Sciatic nerve (tissue), 2 donors: ENCODE measurements around the gene RNF5. TPM values are rescaled to one million over a fixed set of nuclear protein-coding genes. Genes with fewer than 3 reads are reported as not detected.

Experiments used
- ATAC-seq: fragments of 200-7000 bp; cut with Tn5 transposase; one replicate; pipeline ENCODE4 v1.9.1; 2020; ENCODE audit warnings: mild to moderate bottlenecking, moderate library complexity
- DNase-seq: peaks from one replicate; pipeline ENCODE4 v3.0.0-alpha.2; 2020; ENCODE audit warnings: low spot score
- intact Hi-C: fragments of 100-400 bp; cut with DNase I; formaldehyde crosslinking; loops from one replicate; pipeline ENCODE4 v1.14.2; 2022
- microRNA-seq: library from miRNA; unstranded; fragments of <30 nt; microRNA quantifications from one replicate; pipeline ENCODE4 v1.2.0, GENCODE V29; 2020
- total RNA-seq: library from RNA; stranded (reverse); fragmentation: NEBNext Ultra II Directional; extraction: Animal tissue kit (Norgen Biotek cat#: 25700); gene quantifications from one replicate; pipeline ENCODE4 v1.2.1, GENCODE V29; 2021
- donor health status: DM: no; HTN: no; CAD: no.
- donor health status: DM: no; HTN: no; CAD: no.

RNF5 gene
- total RNA-seq, 1 donor from 2014 or later, result 63.8 TPM

DNA sequence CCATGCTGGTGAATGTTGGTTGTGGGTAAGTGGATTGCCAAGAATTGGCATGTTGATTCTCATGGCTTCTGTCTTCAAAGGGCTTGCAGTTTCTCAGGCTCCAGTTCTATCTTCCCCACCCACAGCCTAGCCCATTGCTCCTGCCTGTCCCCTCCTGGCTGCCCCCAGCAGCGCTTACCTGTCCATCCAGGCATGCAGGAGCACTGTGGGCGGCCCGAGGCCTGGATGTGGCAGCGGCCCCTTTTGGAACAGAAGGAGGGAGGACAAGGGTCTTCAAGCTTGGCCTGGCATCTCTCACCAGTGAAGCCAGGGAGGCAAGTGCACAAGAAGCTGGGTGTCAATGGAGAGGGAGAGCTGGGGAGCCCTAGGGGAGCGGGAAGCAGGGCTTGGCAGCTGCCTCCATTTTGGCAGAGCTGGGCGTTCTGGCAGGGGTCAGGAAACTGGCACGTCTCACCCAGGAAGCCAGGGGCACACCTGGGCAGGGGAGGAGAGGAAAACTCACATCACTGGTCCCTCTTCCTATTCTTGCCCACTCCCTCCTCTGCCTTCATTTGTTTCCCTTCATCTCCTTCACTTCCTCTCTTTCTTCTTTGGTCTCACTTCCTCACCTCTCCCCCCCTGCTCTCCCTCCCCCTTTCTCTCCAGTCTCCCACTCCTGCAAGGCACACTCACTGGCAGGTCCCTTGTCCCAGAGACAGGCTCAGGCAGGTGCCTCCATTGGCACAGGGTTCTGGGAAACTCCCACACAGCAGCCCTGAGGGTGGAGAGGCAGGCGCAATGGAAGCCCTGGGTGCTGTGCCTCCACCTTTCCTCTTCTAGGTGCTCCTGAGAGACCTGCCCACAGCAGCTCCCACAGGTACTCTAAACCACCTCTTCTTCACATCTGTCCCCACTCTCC lies 44.4 kb downstream of the RNF5 start:
- intact Hi-C loops, result no loop called here
- DNase-seq (no peak), ATAC-seq (no peak)

DNA sequence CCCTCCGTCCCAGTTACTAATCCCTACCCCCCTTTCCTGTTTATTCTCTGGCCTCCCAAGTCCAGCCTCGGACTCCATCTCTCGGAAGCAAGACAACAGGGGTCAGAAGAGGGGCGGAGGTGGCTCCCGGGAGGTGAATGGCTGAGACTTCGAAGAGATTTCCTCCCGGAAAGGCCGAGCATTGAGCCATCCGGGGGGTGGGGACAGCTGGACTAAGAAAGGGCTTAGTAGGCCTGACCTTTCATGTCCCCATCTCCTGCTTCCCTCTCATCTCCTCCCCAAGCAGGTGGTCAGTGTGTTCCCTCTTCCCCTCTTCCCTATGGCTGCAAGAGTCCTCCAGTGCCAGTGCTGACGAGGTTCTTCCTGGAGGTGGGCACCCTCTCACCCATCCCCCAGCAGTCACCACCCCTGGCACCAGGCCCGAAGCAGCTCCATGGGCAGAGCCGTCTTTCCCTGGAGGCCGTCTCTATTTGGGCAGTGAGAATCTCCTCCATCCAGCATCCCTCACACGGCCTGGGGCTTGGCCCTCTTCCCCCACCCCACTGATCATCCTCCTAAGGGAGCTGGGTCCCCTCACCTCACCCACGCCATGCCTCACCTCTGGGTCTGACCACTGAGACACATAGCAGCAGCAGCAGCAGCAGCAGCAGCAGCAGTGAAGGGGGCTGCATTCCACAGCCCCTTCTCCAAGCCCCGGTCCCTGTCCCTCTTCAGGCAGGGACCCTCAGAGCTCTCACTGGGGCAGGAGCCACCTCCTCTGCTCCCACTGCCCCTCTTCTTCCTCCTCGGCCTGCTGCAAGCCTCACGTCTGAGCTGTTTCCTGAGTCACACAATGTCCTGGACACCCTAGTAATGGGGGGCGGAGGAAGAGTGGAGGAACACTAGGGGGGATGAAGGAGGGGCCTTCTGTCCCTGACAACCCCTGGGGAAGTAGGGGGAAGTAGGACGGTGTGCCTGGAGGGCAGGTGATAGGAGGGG lies 45.3 kb downstream of the RNF5 start, which contains the start of gene NOTCH4:
NOTCH4 (minus strand) TSS at position 810 of the 978 bp plus-strand sequence; CDS start at position 671, 139 bp downstream.
- DNase-seq, result no peak
- intact Hi-C loops, result no loop called here
- ATAC-seq, result peak; percentile 27

DNA sequence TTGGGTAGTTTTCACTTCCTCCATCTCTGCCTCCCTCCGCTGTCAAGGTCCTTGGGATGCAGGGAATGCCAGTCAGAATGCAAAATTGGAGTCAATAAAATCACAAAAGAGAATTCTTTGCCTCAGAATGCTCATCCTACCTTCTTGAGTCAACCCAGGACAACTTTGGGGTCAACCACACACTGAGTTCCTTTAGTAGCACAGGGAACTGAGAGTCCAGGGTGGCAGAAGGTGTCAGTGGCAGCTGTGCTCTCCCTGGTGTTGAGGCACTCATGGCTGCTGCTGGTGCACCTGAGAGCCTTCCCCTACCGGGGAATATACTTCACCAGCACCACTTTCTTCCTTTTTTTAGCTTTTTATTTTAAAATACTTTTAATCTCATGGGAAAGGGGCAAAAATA lies 46.5 kb downstream of the RNF5 start:
- intact Hi-C loops, result no loop called here
- no peak for ATAC-seq
- no peak for DNase-seq

DNA sequence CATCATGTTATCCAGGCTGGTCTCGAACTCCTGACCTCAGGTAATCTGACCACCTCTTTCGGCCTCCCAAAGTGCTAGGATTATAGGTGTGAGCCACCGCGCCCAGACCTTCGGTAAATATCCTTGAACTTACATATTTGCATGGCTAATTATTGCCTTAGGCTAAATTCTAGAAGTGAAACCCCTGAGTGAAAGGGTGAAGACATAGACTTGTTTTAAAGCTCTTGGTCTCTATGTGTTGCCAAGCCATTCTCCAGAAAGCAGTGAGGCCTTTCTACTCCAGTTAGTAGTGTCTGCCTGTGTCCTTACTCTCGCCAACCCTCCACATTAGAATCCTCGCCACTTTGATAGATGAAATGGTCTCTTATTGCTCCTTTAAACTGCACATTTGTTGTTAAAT lies 48.2 kb downstream of the RNF5 start:
- intact Hi-C loops, result no loop called here
- ATAC-seq, result no peak
- DNase-seq, result no peak

Small RNA genes lying within 50 kb of the gene (microRNA-seq; reads per million reads assigned to microRNA genes)
- gene MIR6721 (not detected), gene MIR6833 (not detected)

Other genes starting within 250 kb of the RNF5 start
- gene CFB, start 232.3 kb upstream of the RNF5 start, total RNA-seq, result 72.6 TPM
- 55.1 TPM for gene NELFE, start 219.4 kb upstream of the RNF5 start, total RNA-seq
- gene SKIC2, start 219.2 kb upstream of the RNF5 start, total RNA-seq, result 60.0 TPM
- gene DXO, start 206.3 kb upstream of the RNF5 start, total RNA-seq, result 23.0 TPM
- gene C4A, start 196.3 kb upstream of the RNF5 start, total RNA-seq, result 453 TPM
- 392 TPM for gene C4B, start 163.6 kb upstream of the RNF5 start, total RNA-seq
- 6.1 TPM for gene CYP21A2, start 140.0 kb upstream of the RNF5 start, total RNA-seq
- gene TNXB, start 69.1 kb upstream of the RNF5 start, total RNA-seq, result 423 TPM
- gene ATF6B, start 50.2 kb upstream of the RNF5 start, total RNA-seq, result 88.4 TPM
- gene FKBPL, start 48.1 kb upstream of the RNF5 start, total RNA-seq, result 2.8 TPM
- 6.1 TPM for gene PRRT1, start 26.5 kb upstream of the RNF5 start, total RNA-seq
- gene PPT2, start 24.3 kb upstream of the RNF5 start, total RNA-seq, result 38.8 TPM
- gene EGFL8, start 13.8 kb upstream of the RNF5 start, total RNA-seq, result 312 TPM
- 59.9 TPM for gene AGPAT1, start 2.3 kb upstream of the RNF5 start, total RNA-seq
- gene AGER, start 5.8 kb downstream of the RNF5 start, total RNA-seq, result 13.6 TPM
- gene PBX2, start 11.8 kb downstream of the RNF5 start, total RNA-seq, result 97.7 TPM
- 20.5 TPM for gene GPSM3, start 14.2 kb downstream of the RNF5 start, total RNA-seq
- 71.8 TPM for gene NOTCH4, start 45.7 kb downstream of the RNF5 start, total RNA-seq
- not detected for gene TSBP1, start 193.5 kb downstream of the RNF5 start, total RNA-seq
- gene BTNL2, start 228.8 kb downstream of the RNF5 start, total RNA-seq, result not detected